Peyer's patch (tissue), 4 donors: ENCODE measurements around the gene LZTFL1. TPM values are rescaled to one million over a fixed set of nuclear protein-coding genes. Genes with fewer than 3 reads are reported as not detected.

ENCODE experiments used
- DNase-seq, 3 donors: peaks; one replicate each; pipeline ENCODE4 v3.0.0-alpha.2; 2017 to 2019
- H3K27ac ChIP-seq, 4 donors: fragments of 200-600 bp; sonication (generic); one replicate each; pipeline ENCODE4 v1.5.1; 2016 to 2019
- H3K27me3 ChIP-seq, 2 donors: fragments of 200-600 bp; sonication (generic); one replicate each; pipeline ENCODE4 v1.5.1; 2019
- H3K36me3 ChIP-seq, 3 donors: fragments of 200-600 bp; sonication (generic); one replicate each; pipeline ENCODE4 v1.5.1; 2016 to 2019
- H3K4me1 ChIP-seq, 4 donors: fragments of 200-600 bp; sonication (generic); one replicate each; pipeline ENCODE4 v1.5.1; 2016 to 2019
- H3K4me3 ChIP-seq, 4 donors: fragments of 200-600 bp; sonication (generic); 1 replicate in 3 of 4; 2 replicates in 1 of 4; pipeline ENCODE4 v1.5.1; 2016 to 2019; ENCODE audit warnings: mild to moderate bottlenecking in 1 of 4
- H3K9me3 ChIP-seq, 4 donors: fragments of 200-600 bp; sonication (generic); one replicate each; pipeline ENCODE4 v1.5.1; 2016 to 2019; ENCODE audit warnings: mild to moderate bottlenecking in 1 of 4
- CTCF ChIP-seq, 6 experiments: fragments of 450-650 bp in 4 of 6; fragments of 200-600 bp in 2 of 6; sonication (generic) in 1 of 6; IDR thresholded peaks; one replicate each; pipeline ENCODE4 v1.5.1; 2017 to 2019; ENCODE audit warnings: antibody characterized with exemption in 6 of 6, mild to moderate bottlenecking in 3 of 6, moderate library complexity in 1 of 6
- POLR2A ChIP-seq, 2 donors: fragments of 450-650 bp; IDR thresholded peaks; one replicate each; pipeline ENCODE4 v1.5.1; 2017; ENCODE audit warnings: antibody characterized with exemption in 2 of 2, mild to moderate bottlenecking in 2 of 2, moderate library complexity in 2 of 2
- total RNA-seq, 4 donors: library from RNA; depleted of rRNA; stranded (reverse); fragments of >200 nt; gene quantifications; one replicate each; pipeline ENCODE4 v1.1.0, GENCODE V29; 2016

LZTFL1 gene
- total RNA-seq, 4 donors from 2014 or later: 4.9 to 30.5 (median 9.9) TPM

GRCh38 chr3:45817831-45818522 lies 23.9 kb downstream of the LZTFL1 start:
- peak in 1 of 3 donors; percentile 73 for DNase-seq
- Histone ChIP-seq H3K36me3 (peaks cover 0 to 4% (median 0%) of the 10 kb centered on the region in 3 donors), H3K9me3 (no peaks in the 10 kb centered on the region), H3K4me1 (peaks cover 0 to 13% (median 9%) of the 10 kb centered on the region in 4 donors), H3K27ac (peak overlapping the region in 2 of 4 donors; percentile 74 to 82), H3K27me3 (no peaks in the 10 kb centered on the region), H3K4me3 (no peak overlapping the region)
- no peak for TF ChIP-seq POLR2A (IDR thresholded peaks at IDR 0.05)
- TF ChIP-seq CTCF (IDR thresholded peaks at IDR 0.05): peak in 1 of 6 experiments; percentile 24

GRCh38 chr3:45816544-45816943 lies 25.4 kb downstream of the LZTFL1 start:
- DNase-seq: no peak
- TF ChIP-seq POLR2A (IDR thresholded peaks at IDR 0.05) (no peak), CTCF (IDR thresholded peaks at IDR 0.05) (no peak)
- H3K9me3 ChIP-seq: no peaks in the 10 kb centered on the region
- H3K27ac ChIP-seq: peak overlapping the region in 2 of 4 donors; percentile 16 to 74
- H3K36me3 ChIP-seq: no peaks in the 10 kb centered on the region
- peaks cover 0 to 13% (median 9%) of the 10 kb centered on the region in 4 donors for H3K4me1 ChIP-seq
- H3K27me3 ChIP-seq: no peaks in the 10 kb centered on the region
- H3K4me3 ChIP-seq: no peak overlapping the region

DNA sequence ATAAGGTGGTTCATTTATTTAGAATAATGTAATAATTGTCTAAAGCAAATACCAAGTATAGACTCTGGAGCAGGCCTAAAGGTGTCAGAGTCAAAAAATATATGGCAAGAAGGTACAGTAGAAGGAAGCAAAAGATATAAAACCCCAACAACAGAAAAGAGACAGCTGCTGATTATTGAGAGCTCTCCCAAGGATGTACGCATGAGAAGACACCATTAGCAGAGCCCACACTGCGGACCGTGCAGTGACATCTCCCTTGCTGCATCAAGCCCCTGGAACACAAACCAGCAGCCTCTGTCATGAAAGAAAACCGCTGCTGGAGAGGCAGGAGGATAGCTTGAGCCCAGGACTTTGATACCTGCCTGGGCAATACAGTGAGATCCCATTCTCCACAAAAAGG lies 27.6 kb downstream of the LZTFL1 start:
- no peak for DNase-seq
- no peak for TF ChIP-seq POLR2A (IDR thresholded peaks at IDR 0.05)
- no peak for TF ChIP-seq CTCF (IDR thresholded peaks at IDR 0.05)
- H3K36me3 ChIP-seq: no peaks in the 10 kb centered on the region
- peaks cover 0 to 13% (median 9%) of the 10 kb centered on the region in 4 donors for H3K4me1 ChIP-seq
- no peak overlapping the region for H3K4me3 ChIP-seq
- no peaks in the 10 kb centered on the region for H3K9me3 ChIP-seq
- no peaks in the 10 kb centered on the region for H3K27me3 ChIP-seq
- H3K27ac ChIP-seq: no peak overlapping the region

- Histone ChIP-seq H3K36me3 (no peaks in the 10 kb centered on the region), H3K9me3 (no peaks in the 10 kb centered on the region), H3K27ac (no peak overlapping the region), H3K4me1 (no peaks in the 10 kb centered on the region), H3K4me3 (no peak overlapping the region), H3K27me3 (no peaks in the 10 kb centered on the region)
- TF ChIP-seq POLR2A (IDR thresholded peaks at IDR 0.05): no peak
- TF ChIP-seq CTCF (IDR thresholded peaks at IDR 0.05): no peak
- DNase-seq: no peak
These were observed 34.0 kb downstream of the LZTFL1 start for GRCh38 chr3:45807681-45808540.

DNA sequence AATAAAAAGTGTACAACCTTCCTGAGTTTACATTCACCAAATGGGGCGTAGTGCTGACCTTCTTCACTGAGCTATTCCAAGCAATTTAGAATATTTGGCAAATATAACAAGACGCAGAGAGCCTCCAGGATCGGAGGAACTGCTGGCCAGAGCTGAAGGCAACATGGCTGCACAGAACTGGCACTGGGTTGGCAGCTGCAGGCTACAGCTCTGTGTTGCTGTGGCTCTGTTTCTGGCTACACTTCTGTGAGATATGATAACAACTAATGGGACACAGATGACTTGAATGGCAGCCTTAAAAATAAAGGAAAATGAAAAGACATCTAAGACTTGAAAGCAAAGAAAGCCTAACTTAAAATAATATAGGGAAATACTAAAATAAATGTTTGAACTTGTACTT lies 34.8 kb downstream of the LZTFL1 start:
- Histone ChIP-seq H3K4me1 (no peaks in the 10 kb centered on the region), H3K36me3 (no peaks in the 10 kb centered on the region), H3K27ac (no peak overlapping the region), H3K27me3 (no peaks in the 10 kb centered on the region), H3K4me3 (no peak overlapping the region), H3K9me3 (no peaks in the 10 kb centered on the region)
- no peak for DNase-seq
- TF ChIP-seq CTCF (IDR thresholded peaks at IDR 0.05): no peak
- no peak for TF ChIP-seq POLR2A (IDR thresholded peaks at IDR 0.05)
